Kidney tubule cell (primary cell): Measurements from ENCODE around the gene TMEM59L.
"Not testable (repeated sequence)": the region's sequence is repeated elsewhere in the genome, so short reads cannot be mapped to it uniquely, and the experiment has no call there.

Experiments used
- DNase-seq: peaks from one replicate; pipeline ENCODE4 v3.0.0-alpha.2; 2018; ENCODE audit warnings: low spot score

Gene TMEM59L

GRCh38 chr19:18594096-18594823, 18.4 kb upstream of the TMEM59L start:
- peak; percentile 74 for DNase-seq

GRCh38 chr19:18594824-18595373, 17.8 kb upstream of the TMEM59L start:
- DNase-seq: no peak

- DNase-seq: no peak
These were observed 17.2 kb upstream of the TMEM59L start for GRCh38 chr19:18595475-18595874.

- peak; percentile 32 for DNase-seq
These were observed 15.9 kb upstream of the TMEM59L start for GRCh38 chr19:18596752-18597157.

GRCh38 chr19:18597809-18598660, 14.6 kb upstream of the TMEM59L start:
- no peak for DNase-seq

- no peak for DNase-seq
These were observed 13.2 kb upstream of the TMEM59L start for GRCh38 chr19:18599485-18599884.

- not testable (repeated sequence) for DNase-seq
These were observed 11.8 kb upstream of the TMEM59L start for GRCh38 chr19:18600692-18601397.

GRCh38 chr19:18601875-18602274, 10.8 kb upstream of the TMEM59L start:
- no peak for DNase-seq

- DNase-seq: no peak
These were observed 9.3 kb upstream of the TMEM59L start for GRCh38 chr19:18603255-18603957.

- DNase-seq: no peak
These were observed 8.5 kb upstream of the TMEM59L start for GRCh38 chr19:18603958-18604819.

- no peak for DNase-seq
These were observed 7.9 kb upstream of the TMEM59L start for GRCh38 chr19:18604820-18605159.

GRCh38 chr19:18605196-18605545, 7.5 kb upstream of the TMEM59L start:
- no peak for DNase-seq

GRCh38 chr19:18605546-18606280, 7.0 kb upstream of the TMEM59L start:
- no peak for DNase-seq

GRCh38 chr19:18606281-18607225, 6.1 kb upstream of the TMEM59L start, which contains the start of gene CRLF1:
Gene CRLF1 (minus strand): TSS chr19:18606799. CDS start chr19:18606656, 143 bp downstream.
- DNase-seq: no peak

- DNase-seq: no peak
These were observed 5.2 kb upstream of the TMEM59L start for GRCh38 chr19:18607226-18608101.

- no peak for DNase-seq
These were observed 4.4 kb upstream of the TMEM59L start for GRCh38 chr19:18608102-18608804.
